Measurements from ENCODE around the gene PPP3R1.

- TF ChIP-seq TAF1 (IDR thresholded peaks at IDR 0.05; ENCODE audit: borderline replicate concordance, low read depth, low read length): no peak
- TF ChIP-seq POLR2A (IDR thresholded peaks at IDR 0.05; ENCODE audit: low read depth, low read length): no peak
- no peak for TF ChIP-seq POLR2AphosphoS5 (IDR thresholded peaks at IDR 0.05; ENCODE audit: low read depth, low read length)
These were observed 63.5 kb downstream of the PPP3R1 start for GRCh38 chr2:68188831-68189230.

All from GM12892 (cell line).